Measurements from ENCODE around the gene UGT1A10. TPM values are rescaled to one million over a fixed set of nuclear protein-coding genes. Genes with fewer than 3 reads are reported as not detected.

The UGT1A10 gene
- total RNA-seq, 1 experiment from 2014 or later: not detected

- Mint-ChIP-seq H3K27ac (no peak overlapping the region), H3K27me3 (ENCODE audit: low read depth) (peaks cover 11% of the 10 kb centered on the region), H3K36me3 (ENCODE audit: insufficient read depth in 1 of 3, low read depth in 3 of 3) (peaks cover 9 to 17% (median 16%) of the 10 kb centered on the region in 3 experiments), H3K9me3 (peaks cover 19 to 22% of the 10 kb centered on the region in 2 experiments), H3K4me1 (no peaks in the 10 kb centered on the region), H3K4me3 (no peak overlapping the region)
- Histone ChIP-seq H3K79me2 (ENCODE audit: insufficient read depth, low read length) (no peaks in the 10 kb centered on the region), H3K9ac (ENCODE audit: extremely low read depth, insufficient read length, low read length) (no peak overlapping the region), H3K4ac (ENCODE audit: low read depth, low read length) (no peak overlapping the region), H3K18ac (ENCODE audit: insufficient read length, low read depth, low read length) (no peak overlapping the region), H4K20me1 (ENCODE audit: control insufficient read depth, insufficient read depth, insufficient read length) (no peaks in the 10 kb centered on the region), H2BK12ac (ENCODE audit: insufficient read length, low read depth, low read length) (no peak overlapping the region), H3K23ac (ENCODE audit: insufficient read length, low read depth, low read length) (no peak overlapping the region), H3K79me1 (ENCODE audit: insufficient read depth, low read depth, low read length, poor library complexity, severe bottlenecking) (no peaks in the 10 kb centered on the region), H4K91ac (ENCODE audit: insufficient read length, low read depth, low read length) (no peak overlapping the region), H2BK120ac (ENCODE audit: low read depth, low read length, poor library complexity, severe bottlenecking) (no peak overlapping the region), H2BK5ac (ENCODE audit: insufficient read length, low read length) (no peak overlapping the region), H3K23me2 (ENCODE audit: insufficient read length, low read depth, low read length, poor library complexity, severe bottlenecking) (no peaks in the 10 kb centered on the region), H3K4me2 (ENCODE audit: insufficient read depth, insufficient read length, low read length) (no peak overlapping the region), H3K56ac (ENCODE audit: insufficient read length, low read depth, low read length) (no peak overlapping the region), H3T11ph (ENCODE audit: low read length) (no peak overlapping the region), H3K4me1 (ENCODE audit: insufficient read depth, low read length) (no peaks in the 10 kb centered on the region), H2AK5ac (ENCODE audit: insufficient read length, low read length) (no peak overlapping the region), H4K5ac (ENCODE audit: insufficient read length, low read depth, low read length) (no peak overlapping the region), H2BK15ac (ENCODE audit: low read depth, low read length) (no peak overlapping the region), H2AFZ (ENCODE audit: low read length) (no peak overlapping the region), H3K9me3 (ENCODE audit: control insufficient read depth, low read depth, low read length) (peaks cover 2% of the 10 kb centered on the region), H2BK20ac (ENCODE audit: low read depth, low read length, poor library complexity, severe bottlenecking) (no peak overlapping the region), H3K14ac (ENCODE audit: insufficient read depth, low read length) (no peak overlapping the region), H3K27me3 (ENCODE audit: insufficient read depth, low read length) (no peaks in the 10 kb centered on the region), H3K27ac (ENCODE audit: insufficient read length, low read depth, low read length) (no peak overlapping the region), H4K8ac (replicated peaks; ENCODE audit: insufficient read length, low read depth, low read length) (no peak overlapping the region)
- no peak for DNase-seq
- WGBS (ENCODE audit: extremely low coverage, insufficient read length, low lambda C conversion rate): no CpG with 5 or more reads among the region's 4 CpGs
- TF ChIP-seq CTCF (conservative IDR thresholded peaks at IDR 0.05): no peak
Observed at GRCh38 chr2:233650981-233651380, 14.7 kb downstream of the UGT1A10 start.
